NCI-H2107 treated with DMSO at 0.1 percent for 48 hours (cell line): ENCODE measurements around the gene GJA9.
A peak's percentile ranks its signal among the peaks of the same experiment; 100 is the strongest.
"Not testable (repeated sequence)": the region's sequence is repeated elsewhere in the genome, so short reads cannot be mapped to it uniquely, and the experiment has no call there.

Source experiments
- DNase-seq: peaks from one replicate; lab custom pipeline; 2025; ENCODE audit not compliant: unreplicated experiment; lab: John Stamatoyannopoulos, UW

GJA9 gene

DNA sequence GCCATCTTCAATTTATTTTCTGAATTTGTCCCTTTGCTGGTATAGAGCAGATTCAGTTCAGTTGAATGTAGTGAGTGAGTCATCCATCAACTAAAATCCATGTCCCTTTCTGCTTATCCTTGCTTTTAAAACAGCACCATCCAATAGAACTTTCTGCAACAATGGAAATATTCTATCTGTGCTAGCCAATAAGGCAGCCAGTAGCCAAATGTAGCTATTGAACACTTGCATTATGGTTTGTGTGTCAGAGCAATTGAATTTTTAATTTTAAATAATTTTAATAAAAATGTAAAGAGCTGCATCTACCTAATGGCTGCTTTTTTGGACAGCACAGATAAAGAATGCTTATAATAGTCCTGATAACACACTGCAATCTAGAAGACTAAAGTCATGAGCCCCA is at the start of gene GJA9:
Gene GJA9 (minus strand): TSS at position 101 of the 400 bp plus-strand sequence. CDS start 5,489 bp downstream, outside the sequence.
- no peak for DNase-seq

DNA sequence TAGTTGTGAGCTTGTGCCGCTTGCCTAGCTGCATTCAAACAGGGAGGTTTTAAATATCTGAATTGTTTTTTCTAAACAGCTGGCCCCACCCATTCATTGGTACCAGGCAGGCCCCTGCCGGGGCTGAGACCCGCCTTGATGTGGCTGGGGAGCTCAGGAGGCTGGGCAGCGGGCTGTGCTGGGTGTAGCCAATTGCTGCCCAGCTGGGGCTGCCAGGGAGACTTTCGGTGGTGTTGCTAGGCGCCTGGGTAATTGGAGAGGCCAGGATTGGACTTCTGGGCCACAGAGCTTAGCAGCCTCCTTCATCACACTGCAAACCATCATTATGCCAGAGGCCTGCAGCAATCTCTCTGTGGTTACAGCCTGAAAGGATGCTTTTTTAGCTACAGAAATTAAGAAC is 48.1 kb upstream of the GJA9 start:
- DNase-seq, result peak; percentile 100

DNA sequence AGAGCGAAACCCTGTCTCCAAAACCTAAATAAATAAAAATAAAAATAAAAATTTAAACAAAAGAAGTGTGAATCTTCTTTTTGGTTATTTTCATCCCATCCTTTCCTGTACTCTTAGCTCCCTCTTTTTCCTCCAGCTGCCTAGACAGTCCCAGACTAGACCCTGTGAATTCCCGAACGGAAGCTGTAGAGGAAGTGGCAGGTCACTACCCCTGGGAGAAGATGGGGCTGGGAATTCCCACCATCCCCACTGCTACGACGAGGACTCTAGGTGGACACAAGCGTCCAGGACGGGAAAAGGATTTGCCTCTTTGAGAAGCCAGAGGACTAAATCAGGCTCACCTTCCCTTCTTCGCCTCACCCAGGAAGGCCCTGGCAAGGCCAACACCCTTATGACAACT is 47.7 kb upstream of the GJA9 start:
- no peak for DNase-seq

DNA sequence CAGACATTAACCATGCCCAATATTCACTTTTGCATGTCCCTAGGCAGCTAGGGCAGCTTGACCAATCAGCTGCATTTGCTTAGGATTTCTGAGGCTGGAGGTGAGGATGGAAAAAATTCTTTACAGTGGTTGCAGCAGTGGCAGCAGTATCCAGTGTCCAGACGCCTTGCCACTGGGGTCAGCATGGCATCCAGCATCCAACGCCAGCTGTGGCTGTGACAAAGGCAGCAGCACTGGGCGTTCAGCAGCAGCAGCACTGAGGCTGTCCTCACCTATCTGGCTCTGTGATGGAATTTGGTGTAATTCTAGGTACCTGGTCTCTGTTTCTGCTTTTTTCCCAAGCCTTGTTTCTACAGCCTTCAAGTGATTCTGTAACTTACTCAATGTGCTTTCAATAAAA is 44.7 kb upstream of the GJA9 start:
- no peak for DNase-seq

DNA sequence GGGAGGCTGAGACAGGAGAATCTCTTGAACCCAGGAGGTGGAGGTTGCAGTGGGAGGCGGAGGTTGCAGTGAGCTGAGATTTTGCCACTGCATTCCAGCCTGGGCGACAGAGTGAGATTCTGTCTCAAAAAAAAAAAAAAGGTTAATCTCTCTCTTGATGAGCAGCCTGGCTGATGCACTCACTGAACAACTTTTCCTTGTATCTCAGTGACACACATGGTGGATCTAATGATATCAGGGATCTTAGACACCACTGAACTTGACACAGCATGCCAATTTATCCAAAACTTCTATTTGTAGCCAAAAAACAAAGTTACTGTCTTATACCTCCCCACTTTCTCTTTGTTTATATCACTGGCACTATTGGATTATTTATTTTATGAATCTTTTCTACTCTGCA is 44.0 kb upstream of the GJA9 start:
- DNase-seq, result no peak

DNA sequence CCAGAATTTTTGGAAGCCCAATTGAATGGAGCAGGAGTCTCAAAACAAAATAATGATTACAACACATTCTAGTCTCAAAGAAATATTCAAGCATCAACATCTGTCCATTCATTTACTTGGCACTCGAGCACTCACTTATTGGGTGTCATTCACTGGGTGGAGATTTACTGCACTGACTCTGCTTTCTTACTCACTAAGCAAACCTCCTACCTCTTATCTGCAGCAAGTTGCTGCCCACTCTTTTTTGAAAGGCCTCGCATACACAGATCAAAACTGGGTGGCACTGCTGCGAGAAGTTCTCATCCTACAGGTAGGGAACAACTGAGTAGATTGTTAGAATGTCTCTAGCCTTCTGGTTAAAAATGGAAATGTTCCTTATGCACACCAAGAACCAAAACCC is 42.2 kb upstream of the GJA9 start:
- DNase-seq, result no peak

DNA sequence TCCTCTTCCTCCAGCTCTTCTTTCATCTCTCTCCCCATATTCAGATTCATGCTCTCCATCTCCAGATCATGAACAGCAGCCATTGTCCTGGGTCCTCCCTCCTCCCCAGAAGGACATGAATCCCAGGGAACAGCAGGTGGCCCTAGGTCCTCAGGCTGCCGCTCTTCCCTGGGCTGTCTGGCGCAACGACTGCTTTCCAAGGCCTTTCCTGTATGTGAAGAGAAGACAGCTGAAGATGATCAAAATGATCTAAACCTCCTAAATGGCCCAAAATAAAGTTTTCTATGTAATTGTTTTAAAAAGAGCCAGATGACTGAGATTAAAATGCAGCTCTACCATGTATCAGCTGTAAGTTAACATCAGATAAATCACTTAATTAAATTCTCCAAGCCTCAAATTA is 37.7 kb upstream of the GJA9 start:
- DNase-seq, result no peak

DNA sequence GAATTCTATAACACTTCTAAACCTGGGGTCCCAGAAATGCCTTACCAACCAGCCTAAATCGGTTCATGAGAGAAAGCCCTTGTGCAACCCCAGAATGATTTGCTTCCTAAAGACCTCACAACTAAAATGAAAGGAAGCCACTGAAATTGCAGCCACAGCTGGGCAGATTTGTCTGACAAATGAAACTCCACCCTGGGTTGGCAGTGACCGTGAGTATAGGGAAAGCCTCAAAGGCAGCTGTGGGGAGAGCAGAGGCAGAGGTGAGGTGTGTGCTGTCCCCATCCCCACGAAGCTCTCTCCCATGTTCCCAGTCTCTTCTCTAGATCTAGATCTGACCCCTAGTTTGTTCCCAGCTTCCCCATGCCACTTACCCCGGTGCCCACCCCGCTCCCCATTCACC is 37.2 kb upstream of the GJA9 start:
- no peak for DNase-seq

DNA sequence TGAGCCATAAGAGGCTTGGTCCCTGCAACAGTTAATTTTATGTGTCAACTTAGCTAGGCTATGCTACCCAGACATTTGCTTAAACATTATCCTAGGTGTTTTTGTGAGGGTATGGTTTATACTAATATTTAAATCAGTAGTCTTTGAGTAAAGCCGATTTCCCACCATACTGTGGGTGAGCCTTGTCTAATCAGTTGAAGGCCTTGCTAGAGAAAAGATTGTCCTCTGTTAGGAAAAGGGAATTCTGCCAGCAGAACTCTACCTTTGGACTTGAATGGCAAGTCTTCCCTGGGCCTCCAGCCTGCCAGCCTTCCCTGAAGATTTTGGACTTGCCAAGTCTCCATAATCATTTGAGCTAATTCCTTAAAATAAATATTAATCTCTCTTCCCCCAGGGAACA is 36.4 kb upstream of the GJA9 start:
- no peak for DNase-seq

DNA sequence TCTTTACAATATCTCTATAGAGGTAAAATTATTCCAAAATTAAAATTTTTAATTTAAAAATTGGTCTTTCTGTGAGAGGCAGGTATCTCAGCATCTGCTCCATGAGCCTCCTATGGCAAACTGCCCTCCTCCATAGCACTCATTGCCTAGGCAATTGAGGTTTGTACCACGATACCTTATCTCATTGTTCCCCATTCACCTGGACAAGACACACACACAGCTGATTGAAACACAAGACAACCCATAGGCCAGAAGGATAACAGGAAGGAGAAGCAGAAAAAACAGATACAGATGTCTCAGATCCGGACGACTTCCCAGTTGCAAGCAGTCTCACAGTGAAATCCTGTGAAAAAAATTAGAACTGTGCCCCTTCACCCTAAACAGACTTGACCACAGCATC is 36.0 kb upstream of the GJA9 start:
- peak; percentile 99 for DNase-seq

DNA sequence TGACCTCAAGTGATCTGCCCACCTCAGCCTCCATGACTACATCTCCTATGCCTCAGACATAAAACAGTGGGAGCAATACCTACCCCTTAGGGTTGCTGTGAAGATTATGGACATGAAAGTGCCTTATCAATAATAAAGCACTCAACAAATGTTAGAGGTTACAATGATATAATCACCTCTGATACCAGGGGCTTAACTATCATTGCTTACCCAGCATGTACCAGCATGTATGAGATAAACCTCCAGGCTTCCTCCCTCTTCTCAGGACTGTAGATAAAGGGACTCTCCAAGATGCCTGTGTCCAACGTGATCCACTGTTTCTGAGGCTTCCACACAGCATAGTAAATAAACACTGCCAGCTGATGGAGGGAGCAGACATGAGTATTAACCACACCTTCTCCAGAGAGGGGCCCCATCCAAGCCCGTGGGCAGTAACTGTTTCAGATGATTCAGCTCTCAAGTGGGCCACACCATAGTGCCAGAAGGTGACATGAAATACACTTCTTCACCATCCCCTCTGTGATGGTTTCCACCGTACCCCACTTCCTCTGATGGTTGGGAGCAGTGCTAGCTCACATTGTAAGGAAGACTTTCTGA is 34.1 kb upstream of the GJA9 start:
- DNase-seq, result no peak

DNA sequence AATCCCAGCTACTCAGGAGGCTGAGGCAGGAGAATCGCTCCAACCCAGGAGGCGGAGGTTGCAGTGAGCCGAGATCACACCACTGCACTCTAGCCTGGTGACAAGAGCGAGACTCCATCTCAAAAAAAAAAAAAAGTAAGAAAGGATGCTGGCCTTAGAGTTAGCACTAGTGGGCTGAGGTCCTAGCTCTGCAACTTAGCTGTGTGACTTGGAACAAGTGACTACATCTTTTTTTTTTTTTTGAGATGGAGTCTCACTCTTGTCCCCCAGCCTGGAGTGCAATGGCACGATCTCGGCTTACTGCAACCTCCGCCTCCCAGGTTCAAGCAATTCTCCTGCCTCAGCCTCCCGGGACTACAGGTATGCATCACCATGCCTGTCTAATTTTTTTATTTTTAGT is 33.5 kb upstream of the GJA9 start:
- DNase-seq, result not testable (repeated sequence)

DNA sequence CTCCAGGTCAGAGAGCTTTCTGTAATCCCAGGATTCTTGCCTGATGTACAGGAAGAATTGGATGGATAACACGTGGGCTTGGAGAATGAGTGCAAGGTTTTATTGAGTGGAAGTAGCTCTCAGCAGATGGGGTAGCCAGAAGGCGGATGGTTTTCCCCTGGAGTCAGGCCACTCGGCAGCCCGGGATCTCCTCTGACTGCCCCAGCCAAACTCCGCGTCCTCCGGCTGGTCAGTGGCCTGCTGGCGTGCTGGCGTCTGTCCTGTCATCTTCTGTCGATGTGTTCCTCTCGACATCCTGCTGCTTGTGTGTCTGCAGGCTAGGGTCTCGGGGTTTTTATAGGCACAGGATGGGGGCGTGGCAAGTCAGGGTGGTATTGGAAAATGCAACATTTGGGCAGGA is 27.4 kb upstream of the GJA9 start:
- no peak for DNase-seq

DNA sequence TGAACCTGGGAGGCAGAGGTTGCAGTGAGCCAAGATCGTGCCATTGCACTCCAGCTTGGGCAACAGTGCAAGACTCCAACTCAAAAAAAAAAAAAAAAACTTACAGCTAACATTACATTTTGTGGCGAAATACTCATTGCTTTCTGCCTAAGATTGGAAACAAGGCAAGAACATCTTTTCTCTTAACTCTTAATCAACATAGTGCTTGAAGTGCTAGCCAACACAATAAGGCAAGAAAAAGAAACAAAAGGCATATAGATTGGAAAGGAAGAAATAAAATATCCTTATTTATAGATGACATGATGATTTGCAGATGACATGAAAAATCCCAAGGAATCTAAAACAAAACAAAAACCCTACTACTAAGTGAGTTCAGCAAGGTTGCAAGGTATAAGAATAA is 24.6 kb upstream of the GJA9 start:
- DNase-seq, result no peak

DNA sequence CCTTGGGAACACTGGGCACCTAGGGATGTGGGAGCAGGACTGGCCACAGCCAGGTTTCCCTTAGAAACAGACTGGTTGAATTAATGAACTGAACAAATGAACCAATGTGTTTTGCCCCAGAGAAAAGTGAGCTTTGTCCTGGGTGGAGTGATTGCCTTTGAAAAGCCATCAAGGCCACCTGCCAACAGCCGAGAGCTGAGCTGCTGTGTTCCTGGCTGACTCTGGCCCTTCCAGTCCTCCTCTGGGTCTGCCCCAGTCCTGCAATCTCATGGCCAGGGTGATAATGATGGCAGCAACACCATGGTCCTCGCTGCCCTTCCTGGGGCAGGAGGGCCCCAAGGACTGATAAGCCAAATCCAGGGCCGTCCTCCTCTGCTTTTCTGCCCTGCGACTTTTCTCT is 18.2 kb upstream of the GJA9 start:
- DNase-seq, result no peak

DNA sequence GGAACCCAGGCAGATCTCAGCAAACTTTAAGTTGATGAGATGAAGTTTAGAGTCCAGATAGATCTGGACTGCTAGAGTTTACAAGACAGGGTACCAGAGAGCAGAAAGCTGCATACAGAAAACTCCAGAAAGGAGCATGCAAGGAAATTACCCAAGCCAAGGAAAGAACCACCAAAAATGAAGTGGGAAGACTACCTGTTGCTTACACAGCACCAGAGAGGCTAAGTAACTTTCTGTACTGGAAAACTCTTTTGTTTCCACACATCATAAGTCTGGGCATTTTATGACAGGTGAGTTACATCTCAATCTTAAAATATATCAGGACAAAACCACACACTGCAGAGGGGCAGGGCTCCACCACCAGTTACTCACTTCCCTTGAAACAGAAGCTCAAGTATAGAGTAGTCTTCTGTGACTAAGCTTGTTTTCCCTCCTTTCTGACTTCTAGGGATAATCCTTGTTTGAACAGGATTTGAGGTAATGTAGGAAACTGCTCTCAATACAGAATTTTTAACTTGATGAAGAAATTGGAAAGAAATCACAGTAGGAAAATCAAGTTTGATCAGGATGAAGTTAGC is 17.4 kb upstream of the GJA9 start:
- DNase-seq, result no peak

DNA sequence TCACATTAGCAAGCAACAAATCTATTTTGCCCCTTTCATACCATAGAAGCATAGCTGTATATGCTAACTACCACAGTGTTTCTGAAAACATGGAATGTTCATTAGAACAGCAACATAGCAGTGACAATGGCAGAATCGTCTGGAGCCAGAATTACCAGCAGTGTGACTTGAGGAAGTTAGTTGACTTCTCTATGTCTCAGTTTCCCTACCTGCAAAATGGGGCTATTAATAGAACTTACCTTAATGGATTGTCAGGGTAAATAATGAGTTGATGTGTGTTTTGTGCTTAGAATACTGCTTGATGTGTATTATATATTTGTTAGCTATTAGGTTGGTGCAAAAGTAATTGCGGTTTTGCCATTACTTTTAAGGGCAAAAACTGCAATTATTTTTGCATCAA is 14.8 kb upstream of the GJA9 start:
- DNase-seq, result no peak

DNA sequence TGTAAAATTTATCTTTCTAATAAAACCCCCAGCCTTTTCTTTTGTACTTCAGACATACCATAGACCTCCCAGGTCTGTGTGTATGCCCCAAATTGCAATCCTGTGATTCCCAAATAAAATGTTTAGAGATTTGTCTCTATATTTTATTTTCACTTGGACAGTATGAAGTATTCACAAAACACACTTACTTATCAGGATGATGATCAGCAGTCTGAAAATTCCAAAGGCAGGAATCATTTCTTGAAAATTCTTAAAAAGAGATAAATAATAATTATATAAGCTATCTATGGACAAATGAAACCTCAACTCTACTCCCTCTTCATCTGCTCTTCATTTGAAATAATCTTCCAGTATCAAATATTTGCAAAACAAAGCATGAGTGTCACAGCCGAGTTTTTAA is 11.6 kb upstream of the GJA9 start:
- DNase-seq, result no peak

DNA sequence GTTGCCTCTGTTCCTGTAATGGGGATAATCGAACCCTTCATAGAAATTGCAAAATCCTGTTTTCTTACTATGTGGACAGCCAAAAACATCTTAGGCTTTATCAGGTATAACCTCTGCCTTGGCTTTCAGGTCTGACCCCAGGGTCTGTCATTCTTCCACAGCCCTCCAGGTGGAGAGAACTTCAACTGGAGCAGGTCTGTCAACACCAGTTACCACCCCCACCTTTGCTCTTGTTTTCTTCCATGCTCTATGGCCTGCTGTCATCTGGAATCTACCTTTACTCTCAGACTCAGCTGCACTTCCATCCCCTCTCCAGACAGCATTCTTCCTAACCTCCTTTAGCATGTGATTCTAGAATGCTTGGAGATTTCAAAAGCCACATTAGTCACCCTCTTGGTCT is 10.4 kb upstream of the GJA9 start:
- peak; percentile 88 for DNase-seq

DNA sequence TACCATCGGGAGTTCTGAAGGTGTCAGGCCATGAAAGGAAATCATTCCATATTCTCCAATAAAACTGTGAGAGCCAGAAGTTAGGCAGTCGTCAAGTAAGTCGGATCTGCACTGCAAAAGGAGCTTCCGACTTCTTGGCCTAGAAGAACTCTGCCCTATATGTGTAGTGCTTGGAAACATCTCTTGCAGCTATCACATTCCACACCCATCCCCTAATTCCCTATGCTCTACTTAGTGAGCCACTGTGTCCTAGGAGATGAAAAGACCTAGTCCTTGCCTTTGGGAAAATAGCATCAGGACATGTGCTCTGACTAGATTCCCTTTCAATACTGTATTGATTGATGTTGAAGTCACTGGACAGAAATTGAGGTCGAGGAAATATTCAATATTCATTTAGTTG is 8.2 kb upstream of the GJA9 start:
- no peak for DNase-seq

DNA sequence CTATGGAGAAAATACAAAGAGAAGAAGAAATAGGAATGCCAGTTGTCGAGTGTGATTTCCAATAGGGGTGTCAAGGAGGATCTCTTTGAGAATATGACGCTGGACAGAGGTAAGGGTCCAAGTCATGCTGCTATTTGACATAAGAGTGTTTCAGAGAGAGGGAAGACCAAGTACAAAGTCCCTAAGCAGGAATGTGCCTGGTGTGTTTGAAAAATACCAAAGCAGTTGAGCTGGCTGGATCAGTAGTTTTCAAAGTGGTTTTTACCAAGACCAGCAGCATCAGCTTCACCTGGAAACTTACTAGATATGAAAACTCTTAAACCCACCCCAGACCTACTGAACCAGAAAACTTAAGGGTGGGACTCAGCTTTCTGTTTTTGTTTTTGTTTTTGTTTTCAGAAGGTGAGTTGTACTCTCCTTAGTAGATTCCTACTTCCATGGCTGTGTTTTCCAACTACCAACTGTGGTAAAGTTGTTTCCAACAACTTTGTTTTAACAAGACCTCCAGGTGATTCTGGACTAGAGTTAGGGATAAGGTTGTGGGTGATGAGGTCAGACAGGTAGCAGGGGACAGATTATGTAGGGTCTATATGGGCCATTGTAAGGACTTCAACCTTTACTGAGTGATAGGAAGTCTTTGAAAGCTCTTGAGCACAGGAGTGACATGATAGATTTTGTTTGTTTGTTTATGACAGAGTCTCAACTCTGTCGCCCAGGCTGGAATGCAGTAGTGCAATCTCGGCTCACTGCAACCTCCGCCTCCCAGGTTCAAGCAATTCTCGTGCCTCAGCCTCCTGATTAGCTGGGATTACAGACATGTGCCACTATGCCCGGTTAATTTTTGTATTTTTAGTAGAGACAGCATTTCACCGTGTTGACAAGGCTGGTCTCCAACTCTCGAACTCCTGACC is 7.3 kb upstream of the GJA9 start:
- no peak for DNase-seq

DNA sequence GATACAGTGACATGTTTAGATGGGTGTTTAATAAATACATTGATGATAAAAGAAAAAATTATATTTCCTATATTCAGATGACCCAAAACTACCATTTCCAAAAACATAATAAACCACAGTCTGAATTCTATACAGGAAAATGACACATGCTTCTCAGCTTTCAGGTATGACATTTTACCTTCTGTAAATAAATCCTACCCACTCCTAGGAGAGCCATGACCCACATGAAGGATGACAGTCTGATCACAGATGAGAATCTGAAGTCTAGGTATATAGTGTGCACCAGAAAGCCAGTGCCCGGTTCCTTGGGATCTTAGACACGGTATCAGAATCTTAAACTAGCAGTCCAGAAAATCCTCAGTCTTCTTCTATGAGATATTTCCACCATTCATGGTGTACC is 3.7 kb upstream of the GJA9 start:
- peak; percentile 93 for DNase-seq
